Thyroid gland (tissue), 4 donors: Measurements from ENCODE around the gene FKBP11. TPM values are rescaled to one million over a fixed set of nuclear protein-coding genes. Genes with fewer than 3 reads are reported as not detected.
A peak's percentile ranks its signal among the peaks of the same experiment; 100 is the strongest.

Experiments
- DNase-seq, 2 donors: peaks; one replicate each; pipeline ENCODE4 v3.0.0-alpha.2; 2019
- H3K27ac ChIP-seq, 3 donors: fragments of 200-600 bp; sonication (generic); 1 replicate in 2 of 3; 2 replicates in 1 of 3; pipeline ENCODE4 v1.5.1; 2016 to 2019; ENCODE audit warnings: mild to moderate bottlenecking in 1 of 3, moderate library complexity in 1 of 3
- H3K27me3 ChIP-seq: fragments of 200-600 bp; sonication (generic); one replicate; pipeline ENCODE4 v1.5.1; 2019
- H3K36me3 ChIP-seq, 2 donors: fragments of 200-600 bp; sonication (generic); one replicate each; pipeline ENCODE4 v1.5.1; 2016 to 2019
- H3K4me1 ChIP-seq, 2 donors: fragments of 200-600 bp; sonication (generic); one replicate each; pipeline ENCODE4 v1.5.1; 2017 to 2019
- H3K4me3 ChIP-seq, 3 donors: fragments of 200-600 bp; sonication (generic); replicated peaks in 1 of 3; 1 replicate in 2 of 3; 2 replicates in 1 of 3; pipeline ENCODE4 v1.5.1; 2016; ENCODE audit warnings: mild to moderate bottlenecking in 1 of 3
- H3K9me3 ChIP-seq: fragments of 200-600 bp; sonication (generic); one replicate; pipeline ENCODE4 v1.5.1; 2017
- CTCF ChIP-seq, 6 experiments: fragments of 200-600 bp in 3 of 6; fragments of 450-650 bp in 3 of 6; sonication (generic) in 3 of 6; IDR thresholded peaks; one replicate each; pipeline ENCODE4 v1.5.1; 2016 to 2019; ENCODE audit warnings: antibody characterized with exemption in 6 of 6, mild to moderate bottlenecking in 2 of 6, inconsistent platforms in 1 of 6, moderate library complexity in 1 of 6
- POLR2A ChIP-seq, 2 donors: fragments of 450-650 bp; IDR thresholded peaks; one replicate each; pipeline ENCODE4 v1.6.1; 2017; ENCODE audit warnings: antibody characterized with exemption in 2 of 2, mild to moderate bottlenecking in 2 of 2, moderate library complexity in 1 of 2
- WGBS, 2 donors: methylation state at CpG; one replicate each; pipeline ENCODE4 v1.1.5; 2017; 5-methylcytosine and 5-hydroxymethylcytosine counted together
- intact Hi-C: fragments of 100-400 bp; cut with DNase I; formaldehyde crosslinking; loops from one replicate; pipeline ENCODE4 v1.15.1; 2023
- total RNA-seq, 4 donors: library from RNA; depleted of rRNA; stranded (reverse); fragments of >200 nt; gene quantifications; one replicate each; pipeline ENCODE4 v1.2.3, GENCODE V29; 2016

The FKBP11 gene
- total RNA-seq, 4 donors from 2014 or later, result 9.0 to 20.1 (median 16.5) TPM

- H3K27me3 ChIP-seq, result no peaks in the 10 kb centered on the region
- intact Hi-C loops, result loop anchor here (5.0 kb wide), 1 partner anchor 38 kb away; the partner anchor contains the start of gene WNT1
- peaks cover 8 to 19% of the 10 kb centered on the region in 2 donors for H3K4me1 ChIP-seq
- 85 to 92% methylated on average over 7 of the region's 7 CpGs for WGBS, 2 donors
- H3K9me3 ChIP-seq, result no peaks in the 10 kb centered on the region
- TF ChIP-seq CTCF (IDR thresholded peaks at IDR 0.05) (no peak), POLR2A (IDR thresholded peaks at IDR 0.05) (no peak)
- no peak overlapping the region for H3K27ac ChIP-seq
- H3K4me3 ChIP-seq, result no peak overlapping the region
- no peak for DNase-seq
- peaks cover 41 to 44% of the 10 kb centered on the region in 2 donors for H3K36me3 ChIP-seq
These were observed 13.5 kb upstream of the FKBP11 start for GRCh38 chr12:48938805-48939204.

DNA sequence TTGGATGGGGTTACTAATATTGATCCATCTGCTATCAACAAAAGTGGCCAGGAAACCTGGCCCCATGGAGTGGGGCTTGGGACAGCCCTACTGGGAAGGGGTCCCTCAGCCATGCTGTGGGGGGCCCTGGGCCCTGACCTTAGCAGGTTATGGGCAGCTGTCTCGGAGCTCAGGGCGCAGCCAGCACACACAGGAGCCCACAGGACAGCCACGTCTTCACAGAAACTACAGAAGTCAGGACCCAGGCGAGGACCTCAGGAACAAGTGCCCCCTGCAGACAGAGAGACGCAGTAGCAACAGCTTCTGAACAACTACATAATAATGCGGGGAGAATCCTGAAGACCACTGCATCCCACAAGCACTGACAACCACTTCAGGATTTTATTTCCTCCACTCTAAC lies 11.9 kb upstream of the FKBP11 start:
- Histone ChIP-seq H3K4me3 (no peak overlapping the region), H3K27me3 (no peaks in the 10 kb centered on the region), H3K4me1 (peaks cover 0 to 3% of the 10 kb centered on the region in 2 donors), H3K27ac (no peak overlapping the region), H3K9me3 (no peaks in the 10 kb centered on the region), H3K36me3 (peaks cover 54 to 59% of the 10 kb centered on the region in 2 donors)
- intact Hi-C loops, result loop anchor here (5.0 kb wide), 1 partner anchor 40 kb away; the partner anchor contains the start of gene WNT1
- no peak for TF ChIP-seq CTCF (IDR thresholded peaks at IDR 0.05)
- no peak for TF ChIP-seq POLR2A (IDR thresholded peaks at IDR 0.05)
- WGBS, 2 donors, result 87 to 89% methylated on average over 6 of the region's 6 CpGs
- DNase-seq, result no peak

DNA sequence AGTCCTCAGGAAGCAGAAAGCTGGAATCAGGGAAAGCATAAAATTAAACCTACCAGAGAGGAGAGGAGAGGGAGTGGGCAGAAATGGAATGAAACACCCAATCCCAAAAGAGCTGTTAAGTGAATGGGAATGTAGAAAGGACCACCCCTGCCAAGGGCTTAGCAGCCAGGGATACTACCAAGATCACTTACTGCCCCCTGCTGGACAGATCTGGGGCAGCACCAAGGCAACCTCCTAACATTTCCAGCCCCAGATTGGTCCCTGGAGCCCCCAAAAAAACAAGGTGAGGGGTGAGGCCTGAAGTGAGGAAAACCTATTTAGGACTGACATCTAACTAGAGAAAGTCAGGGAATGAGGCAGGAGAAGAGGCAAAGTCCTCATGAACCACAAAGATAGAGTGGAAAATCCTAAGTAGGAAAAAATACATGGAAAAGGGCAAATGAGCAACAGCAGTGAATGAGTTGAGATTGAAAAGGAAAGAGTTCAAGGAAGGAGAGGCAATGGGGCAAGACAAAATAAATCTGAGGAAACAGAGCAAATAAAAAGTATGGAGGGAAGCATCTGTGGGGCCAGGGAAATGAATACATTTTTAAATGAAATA lies 11.2 kb upstream of the FKBP11 start:
- Histone ChIP-seq H3K27me3 (no peaks in the 10 kb centered on the region), H3K36me3 (peaks cover 54 to 59% of the 10 kb centered on the region in 2 donors), H3K9me3 (no peaks in the 10 kb centered on the region), H3K27ac (no peak overlapping the region), H3K4me3 (no peak overlapping the region), H3K4me1 (no peaks in the 10 kb centered on the region)
- intact Hi-C loops, result loop anchor here (5.0 kb wide), 1 partner anchor 41 kb away; the partner anchor contains the start of gene WNT1
- peak; percentile 67 to 72 for DNase-seq
- peak; percentile 52 to 91 (median 66) for TF ChIP-seq CTCF (IDR thresholded peaks at IDR 0.05)
- no peak for TF ChIP-seq POLR2A (IDR thresholded peaks at IDR 0.05)

GRCh38 chr12:48934312-48934706 lies 9.0 kb upstream of the FKBP11 start:
- 85 to 91% methylated on average over 1 of the region's 1 CpG for WGBS, 2 donors
- TF ChIP-seq POLR2A (IDR thresholded peaks at IDR 0.05) (no peak), CTCF (IDR thresholded peaks at IDR 0.05) (peak in 2 of 6 experiments; percentile 29 to 32)
- Histone ChIP-seq H3K27me3 (no peaks in the 10 kb centered on the region), H3K4me1 (no peaks in the 10 kb centered on the region), H3K36me3 (peaks cover 38 to 47% of the 10 kb centered on the region in 2 donors), H3K4me3 (no peak overlapping the region), H3K9me3 (no peaks in the 10 kb centered on the region), H3K27ac (no peak overlapping the region)
- DNase-seq, result no peak
- intact Hi-C loops, result no loop called here

DNA sequence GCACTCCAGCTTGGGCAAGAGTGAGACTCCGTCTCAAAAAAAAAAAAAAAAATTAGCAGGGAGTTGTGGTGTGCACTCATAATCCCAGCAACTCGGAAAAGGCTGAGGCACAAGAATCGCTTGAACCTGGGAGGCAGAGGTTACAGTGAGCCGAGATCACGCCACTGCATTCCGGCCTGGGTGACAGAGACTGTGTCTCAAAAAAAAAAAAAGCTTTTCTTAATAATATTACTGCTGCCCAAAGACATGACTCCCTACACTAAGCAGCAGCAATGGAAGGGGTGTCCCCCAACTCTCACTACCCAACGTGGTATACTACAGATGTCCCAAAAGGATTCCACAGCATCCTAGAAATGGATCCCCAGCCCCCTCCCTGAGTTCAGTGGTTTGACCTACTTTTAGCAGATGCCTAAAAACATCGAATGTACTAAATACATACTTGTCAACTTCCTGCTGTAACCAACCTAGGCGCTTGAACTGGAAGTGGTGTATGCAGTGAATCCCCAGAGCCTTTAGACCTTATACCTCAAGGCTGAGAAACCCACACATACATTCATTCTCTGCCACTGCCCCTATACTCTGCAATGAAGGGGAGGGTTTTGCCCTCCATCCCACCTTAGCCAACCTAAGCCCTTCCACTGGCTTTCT lies 8.5 kb upstream of the FKBP11 start:
- no peaks in the 10 kb centered on the region for H3K27me3 ChIP-seq
- peaks cover 32 to 42% of the 10 kb centered on the region in 2 donors for H3K36me3 ChIP-seq
- WGBS, 2 donors, result 87 to 88% methylated on average over 9 of the region's 9 CpGs
- TF ChIP-seq CTCF (IDR thresholded peaks at IDR 0.05), result no peak
- no peak for TF ChIP-seq POLR2A (IDR thresholded peaks at IDR 0.05)
- H3K4me1 ChIP-seq, result no peaks in the 10 kb centered on the region
- intact Hi-C loops, result no loop called here
- H3K9me3 ChIP-seq, result no peaks in the 10 kb centered on the region
- no peak overlapping the region for H3K27ac ChIP-seq
- no peak overlapping the region for H3K4me3 ChIP-seq
- DNase-seq, result no peak
